H1 (cell line): ENCODE data around the gene ERP44. TPM values are rescaled to one million over a fixed set of nuclear protein-coding genes. Genes with fewer than 3 reads are reported as not detected.

Experiments used
- CTCF ChIA-PET: fragments of 300-600 bp; sonication (Branson Sonifier 250); formaldehyde crosslinking; loops from one replicate; lab custom pipeline; 2021; ENCODE audit not compliant: partially characterized antibody; lab: Charles Lee
- POLR2A ChIA-PET: fragments of 300-600 bp; sonication (Branson Sonifier 250); formaldehyde crosslinking; loops from one replicate; lab custom pipeline; 2021; ENCODE audit warnings: inconsistent platforms; ENCODE audit not compliant: partially characterized antibody; lab: Charles Lee
- DNase-seq, 2 experiments: peaks; one replicate each; pipeline versions ENCODE4 v3.0.0 to v3.0.0-alpha.2; 2010 to 2022; ENCODE audit warnings: low spot score in 2 of 2, low read depth in 1 of 2, mixed read lengths in 1 of 2
- FAIRE-seq: peaks from 2 replicates; lab custom pipeline; 2011; peaks lifted over from hg19 to GRCh38; lab: Jason Lieb, UNC
- H2AFZ ChIP-seq: 2 replicates; pipeline ENCODE4 v1.8.1; 2012; ENCODE audit warnings: low read length, inconsistent platforms
- H2AK5ac ChIP-seq: 2 replicates; pipeline ENCODE4 v1.6.1; 2013; ENCODE audit warnings: low read depth, low read length
- H2BK120ac ChIP-seq: replicated peaks from 2 replicates; pipeline ENCODE3; 2013; ENCODE audit warnings: low read depth, low read length, inconsistent platforms
- H2BK12ac ChIP-seq: 2 replicates; pipeline ENCODE4 v1.6.1; 2013; ENCODE audit warnings: low read depth, low read length
- H2BK15ac ChIP-seq: 2 replicates; pipeline ENCODE4 v1.6.1; 2013; ENCODE audit warnings: low read length
- H2BK20ac ChIP-seq: 2 replicates; pipeline ENCODE4 v1.6.1; 2013; ENCODE audit warnings: low read length
- H2BK5ac ChIP-seq: 2 replicates; pipeline ENCODE4 v1.6.1; 2013; ENCODE audit warnings: low read depth, low read length
- H3K14ac ChIP-seq: 2 replicates; pipeline ENCODE4 v1.6.1; 2013; ENCODE audit warnings: inconsistent platforms; ENCODE audit not compliant: insufficient read length
- H3K18ac ChIP-seq: 2 replicates; pipeline ENCODE4 v1.6.1; 2013; ENCODE audit warnings: low read length; ENCODE audit errors: extremely low read depth
- H3K23ac ChIP-seq: 2 replicates; pipeline ENCODE4 v1.6.1; 2013; ENCODE audit warnings: inconsistent platforms; ENCODE audit not compliant: insufficient read length
- H3K23me2 ChIP-seq: 2 replicates; pipeline ENCODE4 v1.6.1; 2013; ENCODE audit warnings: low read depth, low read length
- H3K27ac ChIP-seq: 2 replicates; pipeline ENCODE4 v1.6.1; 2011; ENCODE audit warnings: low read depth, low read length, inconsistent platforms
- H3K27me3 ChIP-seq, 4 experiments: replicated peaks in 1 of 4; 1 replicate in 1 of 4; 2 replicates in 3 of 4; pipeline versions ENCODE4 v1.6.1 to v1.8.1; 2011 to 2013; ENCODE audit warnings: low read length in 3 of 4, mild to moderate bottlenecking in 3 of 4, inconsistent platforms in 2 of 4, mixed read lengths in 2 of 4, moderate library complexity in 1 of 4; ENCODE audit not compliant: control insufficient read depth in 3 of 4, insufficient read depth in 3 of 4; ENCODE audit errors: extremely low read depth in 1 of 4
- H3K36me3 ChIP-seq, 4 experiments: 2 replicates each; pipeline versions ENCODE4 v1.6.1 to v1.8.1; 2011 to 2013; ENCODE audit warnings: mild to moderate bottlenecking in 4 of 4, low read length in 3 of 4, moderate library complexity in 2 of 4, control low read depth in 1 of 4, inconsistent platforms in 1 of 4; ENCODE audit not compliant: insufficient read depth in 4 of 4, control insufficient read depth in 2 of 4
- H3K4ac ChIP-seq: replicated peaks from 2 replicates; pipeline ENCODE3; 2013; ENCODE audit warnings: low read length, low read depth, mixed read lengths, inconsistent platforms; ENCODE audit not compliant: insufficient read length
- H3K4me1 ChIP-seq, 4 experiments: replicated peaks in 1 of 4; 1 replicate in 1 of 4; 2 replicates in 3 of 4; pipeline versions ENCODE4 v1.6.1 to v1.8.1; 2011 to 2013; ENCODE audit warnings: low read length in 3 of 4, inconsistent platforms in 2 of 4, mixed read lengths in 1 of 4; ENCODE audit not compliant: insufficient read depth in 4 of 4, control insufficient read depth in 3 of 4
- H3K4me2 ChIP-seq, 2 experiments: 2 replicates each; pipeline versions ENCODE4 v1.6.1 to v1.8.1; 2011 to 2013; ENCODE audit warnings: low read depth in 2 of 2, low read length in 2 of 2, control low read depth in 1 of 2, inconsistent platforms in 1 of 2, mild to moderate bottlenecking in 1 of 2; ENCODE audit not compliant: insufficient read depth in 1 of 2
- H3K4me3 ChIP-seq, 4 experiments: fragments of 200-600, 300-600 bp in 1 of 4; sonication (generic), shearing (Covaris generic), sonication (Bioruptor Twin) in 1 of 4; 2 replicates each; pipeline versions ENCODE4 v1.5.1 to v1.8.1; 2011 to 2016; ENCODE audit warnings: low read length in 4 of 4, low read depth in 3 of 4, control low read depth in 2 of 4, inconsistent platforms in 2 of 4, mild to moderate bottlenecking in 2 of 4, mixed read lengths in 1 of 4, moderate library complexity in 1 of 4; ENCODE audit not compliant: insufficient read depth in 2 of 4; ENCODE audit errors: extremely low read depth in 1 of 4
- H3K56ac ChIP-seq: replicated peaks from 2 replicates; pipeline ENCODE3; 2013; ENCODE audit warnings: low read depth, mild to moderate bottlenecking, mixed read lengths, low read length, inconsistent platforms; ENCODE audit not compliant: insufficient read length
- H3K79me1 ChIP-seq: 2 replicates; pipeline ENCODE4 v1.6.1; 2013; ENCODE audit warnings: low read depth, low read length, control low read depth
- H3K79me2 ChIP-seq, 2 experiments: 2 replicates each; pipeline versions ENCODE4 v1.6.1 to v1.8.1; 2012 to 2013; ENCODE audit warnings: low read length in 2 of 2, mild to moderate bottlenecking in 2 of 2, inconsistent platforms in 1 of 2; ENCODE audit not compliant: insufficient read depth in 2 of 2, control insufficient read depth in 1 of 2
- H3K9ac ChIP-seq, 4 experiments: replicated peaks in 1 of 4; 1 replicate in 1 of 4; 2 replicates in 3 of 4; pipeline versions ENCODE4 v1.6.1 to v1.8.1; 2011 to 2013; ENCODE audit warnings: low read depth in 3 of 4, low read length in 3 of 4, control low read depth in 2 of 4, mild to moderate bottlenecking in 2 of 4, moderate library complexity in 2 of 4, inconsistent platforms in 1 of 4; ENCODE audit errors: extremely low read depth in 1 of 4
- H3K9me3 ChIP-seq, 2 experiments: 2 replicates each; pipeline versions ENCODE4 v1.6.1 to v1.8.1; 2012 to 2013; ENCODE audit warnings: mild to moderate bottlenecking in 2 of 2, moderate library complexity in 2 of 2, control low read depth in 1 of 2, inconsistent platforms in 1 of 2, low read depth in 1 of 2, low read length in 1 of 2, mixed read lengths in 1 of 2; ENCODE audit not compliant: insufficient read depth in 2 of 2
- H4K20me1 ChIP-seq, 2 experiments: replicated peaks in 1 of 2; 2 replicates each; pipeline versions ENCODE3 to v1.8.1; 2011 to 2013; ENCODE audit warnings: inconsistent platforms in 2 of 2, low read length in 2 of 2, mild to moderate bottlenecking in 1 of 2; ENCODE audit not compliant: insufficient read depth in 2 of 2, control insufficient read depth in 1 of 2
- H4K5ac ChIP-seq: 2 replicates; pipeline ENCODE4 v1.6.1; 2013; ENCODE audit warnings: low read length, low read depth, mixed read lengths, inconsistent platforms; ENCODE audit not compliant: insufficient read length
- H4K8ac ChIP-seq: 2 replicates; pipeline ENCODE4 v1.8.0; 2013; ENCODE audit warnings: mild to moderate bottlenecking, moderate library complexity, low read length, inconsistent platforms; ENCODE audit not compliant: insufficient read depth; ENCODE audit errors: extremely low read depth
- H4K91ac ChIP-seq: replicated peaks from 2 replicates; pipeline ENCODE3; 2013; ENCODE audit warnings: low read length, mixed read lengths, inconsistent platforms; ENCODE audit not compliant: insufficient read length
- CHD1 ChIP-seq: IDR thresholded peaks from 2 replicates; pipeline ENCODE4 v1.6.1; 2012; ENCODE audit warnings: low read depth, low read length, improper control_type of control experiment
- FOSL1 ChIP-seq: IDR thresholded peaks from 2 replicates; pipeline ENCODE4 v1.6.1; 2011; ENCODE audit warnings: mild to moderate bottlenecking, low read depth, low read length, moderate library complexity; ENCODE audit not compliant: insufficient read depth
- PHF8 ChIP-seq: fragments of 200-600 bp; sonication (generic); conservative IDR thresholded peaks from 2 replicates; pipeline ENCODE4 v1.7.1; 2012; ENCODE audit warnings: low read depth, mild to moderate bottlenecking, inconsistent platforms, low read length, moderate library complexity
- RAD21 ChIP-seq, 2 experiments: IDR thresholded peaks in 1 of 2; conservative IDR thresholded peaks in 1 of 2; 2 replicates each; pipeline ENCODE4 v1.6.1; 2011; ENCODE audit warnings: low read depth in 2 of 2, low read length in 2 of 2, improper control_type of control experiment in 1 of 2, inconsistent platforms in 1 of 2, mild to moderate bottlenecking in 1 of 2, moderate library complexity in 1 of 2
- RFX5 ChIP-seq: IDR thresholded peaks from 2 replicates; pipeline ENCODE4 v1.6.1; 2011; ENCODE audit warnings: low read depth, low read length, improper control_type of control experiment, borderline replicate concordance
- SAP30 ChIP-seq: fragments of 300-600 bp; sonication (generic); IDR thresholded peaks from 2 replicates; pipeline ENCODE4 v1.7.1; 2012; ENCODE audit warnings: low read length, moderate library complexity, mild to moderate bottlenecking, inconsistent platforms; ENCODE audit not compliant: insufficient read depth, insufficient replicate concordance
- TAF7 ChIP-seq: optimal IDR thresholded peaks from 2 replicates; pipeline ENCODE3; 2011; ENCODE audit warnings: low read depth, mild to moderate bottlenecking, inconsistent platforms, low read length, moderate library complexity, borderline replicate concordance
- TBP ChIP-seq: IDR thresholded peaks from 2 replicates; pipeline ENCODE4 v1.6.1; 2011; ENCODE audit warnings: low read depth, low read length, improper control_type of control experiment
- WGBS, 2 experiments: shearing (Covaris generic) in 1 of 2; methylation state at CpG; one replicate each; pipeline versions ENCODE4 v1.1.6 to v1.1.7; 2013 to 2015; ENCODE audit warnings: low lambda C conversion rate in 2 of 2, mixed read lengths in 2 of 2, inconsistent platforms in 1 of 2, low coverage in 1 of 2, missing lambda C conversion rate in 1 of 2; ENCODE audit not compliant: insufficient replicate concordance in 2 of 2, insufficient coverage in 1 of 2, insufficient read length in 1 of 2; ENCODE audit errors: extremely low coverage in 1 of 2, missing lambda C conversion rate in 1 of 2; 5-methylcytosine and 5-hydroxymethylcytosine counted together
- polyA plus RNA-seq, 7 experiments: library from polyadenylated mRNA; depleted of rRNA in 3 of 7; stranded (reverse) in 5 of 7; unstranded in 2 of 7; fragments of >200 nt in 5 of 7; fragments of 200-250 nt in 2 of 7; gene quantifications; 1 replicate in 5 of 7; 2 replicates in 1 of 7; 4 replicates in 1 of 7; pipeline versions ENCODE4 v1.2.1 to v1.2.3, GENCODE V29; 2011 to 2013; ENCODE audit warnings: missing spikeins in 2 of 7, mixed read lengths in 2 of 7
- total RNA-seq: library from RNA; stranded (reverse); fragmentation: NEBNext Ultra II Directional; extraction: Animal tissue kit (Norgen Biotek cat#: 25700); gene quantifications from 2 replicates; pipeline ENCODE4 v1.2.1, GENCODE V29; 2021

Gene ERP44
- total and polyA plus RNA-seq, 2 of the 8 experiments (the other 6 are each of a cell fraction or from before 2014, with no cell fraction given) = 5.7 to 15.6 TPM

- ChIA-PET POLR2A (interaction anchor here (0.9 kb wide), 1 partner anchor 59 kb away, joined by 3 read pairs; no protein-coding TSS in a partner anchor), CTCF (interaction anchor here (0.6 kb wide), 1 partner anchor 564 kb away, joined by 3 read pairs; no protein-coding TSS in a partner anchor)
- H4K5ac ChIP-seq = no peak overlapping the region
- H3K79me1 ChIP-seq = no peaks in the 10 kb centered on the region
- H4K8ac ChIP-seq = no peak overlapping the region
- no peak overlapping the region for H3K14ac ChIP-seq
- no peak overlapping the region for H2BK15ac ChIP-seq
- H3K4me2 ChIP-seq = no peak overlapping the region
- no peaks in the 10 kb centered on the region for H3K4me1 ChIP-seq
- no peaks in the 10 kb centered on the region for H3K23me2 ChIP-seq
- H2AK5ac ChIP-seq = no peak overlapping the region
- H3K4ac ChIP-seq = no peak overlapping the region
- H2BK20ac ChIP-seq = no peak overlapping the region
- H2BK120ac ChIP-seq = no peak overlapping the region
- no peaks in the 10 kb centered on the region for H3K9me3 ChIP-seq
- FAIRE-seq = no peak
- H3K27ac ChIP-seq = no peak overlapping the region
- H3K23ac ChIP-seq = no peak overlapping the region
- no peak overlapping the region for H3K9ac ChIP-seq
- H3K18ac ChIP-seq = no peak overlapping the region
- no peak for DNase-seq
- H3K27me3 ChIP-seq = no peaks in the 10 kb centered on the region
- H3K36me3 ChIP-seq = no peaks in the 10 kb centered on the region; a peak in 1 of 8 replicates
- no peaks in the 10 kb centered on the region for H4K20me1 ChIP-seq
- peaks cover 0 to 2% of the 10 kb centered on the region in 2 experiments; a peak in 1 of 4 replicates for H3K79me2 ChIP-seq
- WGBS, 2 experiments = 95% methylated on average over 6 of the region's 6 CpGs; no CpG with 5 or more reads in 1 of the 2 experiments
- H2BK5ac ChIP-seq = no peak overlapping the region
- no peak overlapping the region for H2BK12ac ChIP-seq
- H2AFZ ChIP-seq = no peak overlapping the region
- no peak overlapping the region for H3K4me3 ChIP-seq
- TF ChIP-seq RFX5 (no peak), PHF8 (no peak), FOSL1 (no peak), CHD1 (no peak), TAF7 (no peak), SAP30 (no peak), RAD21 (IDR thresholded peaks at IDR 0.05 in 1 of 2, conservative IDR thresholded peaks at IDR 0.05 in 1 of 2; ENCODE audit: low read depth in 2 of 2, low read length in 2 of 2) (no peak), TBP (no peak)
- H4K91ac ChIP-seq = no peak overlapping the region
- no peak overlapping the region for H3K56ac ChIP-seq
These were observed 23.8 kb downstream of the ERP44 start for GRCh38 chr9:100074989-100075388.
